AG09319 (cell line): ENCODE results near the gene TMEM132E.

ENCODE experiments used
- DNase-seq: peaks from one replicate; pipeline ENCODE4 v3.0.0-alpha.2; 2010; ENCODE audit warnings: low read depth; ENCODE audit errors: extremely low read depth
- CTCF ChIP-seq: IDR thresholded peaks from 2 replicates; pipeline ENCODE4 v1.5.1; 2011; ENCODE audit warnings: low read depth, mild to moderate bottlenecking, inconsistent platforms, low read length, moderate library complexity

The TMEM132E gene

DNA sequence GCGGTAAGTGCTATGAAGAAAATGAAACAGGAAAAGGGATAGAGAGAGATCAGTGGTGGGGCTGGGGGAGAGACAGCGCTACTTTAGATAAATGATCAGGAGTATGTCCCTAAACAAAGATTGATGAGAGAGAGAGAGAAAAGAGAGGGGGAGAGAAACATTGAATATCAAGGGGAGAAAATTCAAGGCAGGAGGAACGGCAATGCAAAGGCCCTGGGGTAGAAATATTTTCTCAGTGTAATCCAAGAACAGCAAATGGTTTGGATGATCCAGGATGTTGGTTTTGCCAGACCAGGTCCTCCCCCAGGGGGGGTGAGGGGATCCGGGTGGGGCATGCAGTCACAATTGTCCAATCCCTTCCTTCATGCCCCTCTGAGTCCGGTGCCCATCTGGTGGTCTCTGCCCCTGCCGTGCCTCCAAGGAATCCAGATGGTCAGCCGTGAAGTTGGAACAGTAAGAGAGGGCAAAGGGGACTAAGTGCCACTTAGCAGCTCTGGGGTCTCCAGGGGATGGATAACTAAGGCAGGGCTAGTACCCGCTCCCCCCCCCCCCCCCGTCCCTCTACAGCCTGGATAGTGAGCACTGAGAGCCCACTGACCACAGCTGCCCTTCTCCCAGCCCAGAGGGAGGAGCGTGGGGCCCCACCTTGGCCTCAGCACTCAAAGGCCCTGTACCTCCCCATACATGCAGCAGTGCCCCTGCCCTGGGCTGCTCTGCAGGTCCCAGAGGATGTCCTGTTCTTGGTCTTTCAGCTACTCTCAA, 43.7 kb downstream of the TMEM132E start:
- DNase-seq = no peak
- no peak for TF ChIP-seq CTCF

- TF ChIP-seq CTCF = no peak
- no peak for DNase-seq
These were observed 44.7 kb downstream of the TMEM132E start for GRCh38 chr17:34623856-34624766.

DNA sequence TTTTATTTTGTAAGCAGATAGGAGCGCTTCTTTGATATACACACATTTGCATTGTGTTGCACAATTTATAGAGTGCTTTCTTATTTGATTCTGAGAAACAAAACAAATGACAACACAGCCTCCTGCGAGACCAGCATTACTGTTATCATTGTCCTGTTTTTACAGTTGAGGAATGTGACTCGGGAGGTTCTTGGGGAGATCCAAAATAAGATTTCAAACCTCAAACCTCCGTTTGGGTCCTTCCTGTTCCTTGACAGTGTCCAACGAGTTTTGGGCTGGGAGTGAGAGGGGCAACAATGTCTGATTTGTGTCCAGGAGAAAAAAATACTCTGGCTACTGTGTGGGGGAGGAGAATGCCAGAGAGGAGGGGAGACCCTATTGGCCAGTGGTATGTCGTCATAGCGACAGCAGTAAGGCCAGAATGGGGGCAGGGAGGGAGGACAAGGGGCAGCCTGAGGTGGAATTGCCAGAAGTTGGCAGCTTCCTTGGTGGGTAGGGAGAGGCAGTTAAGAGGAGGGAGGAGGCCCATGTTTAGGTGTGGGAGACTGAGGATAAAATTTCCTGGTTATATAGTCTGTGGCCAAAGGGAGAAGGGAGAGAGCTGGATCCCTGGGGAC, 45.5 kb downstream of the TMEM132E start:
- no peak for DNase-seq
- TF ChIP-seq CTCF = no peak

- TF ChIP-seq CTCF = no peak
- DNase-seq = no peak
These were observed 46.8 kb downstream of the TMEM132E start for GRCh38 chr17:34626121-34626681.

GRCh38 chr17:34628879-34629278, 49.5 kb downstream of the TMEM132E start:
- no peak for TF ChIP-seq CTCF
- no peak for DNase-seq

GRCh38 chr17:34633351-34633750, 54.0 kb downstream of the TMEM132E start:
- no peak for DNase-seq
- no peak for TF ChIP-seq CTCF
